ENCODE measurements around the gene CRIP2.

CRIP2 gene

GRCh38 chr14:105500726-105501101 is 26.1 kb downstream of the CRIP2 start:
- no peak overlapping the region for H3K4me2 ChIP-seq (ENCODE audit: low read length)
- H2BK15ac ChIP-seq (replicated peaks; ENCODE audit: low read depth) = no peak overlapping the region
- no peak overlapping the region for H3K18ac ChIP-seq (ENCODE audit: low read length)
- H4K8ac ChIP-seq (ENCODE audit: low read depth, low read length) = no peak overlapping the region
- no peak overlapping the region for H3K4ac ChIP-seq (ENCODE audit: low read depth, low read length)
- no peak overlapping the region for H2BK5ac ChIP-seq (ENCODE audit: low read length)
- no peak overlapping the region for H4K5ac ChIP-seq (ENCODE audit: low read length)
- no peak for DNase-seq
- H3K23ac ChIP-seq (ENCODE audit: low read length) = no peak overlapping the region
- no peak overlapping the region for H3K27ac ChIP-seq (ENCODE audit: low read depth, low read length)
- H3K79me1 ChIP-seq (ENCODE audit: low read length) = no peaks in the 10 kb centered on the region
- H3K4me3 ChIP-seq (ENCODE audit: low read length) = no peak overlapping the region
- no peak overlapping the region for H3K56ac ChIP-seq (ENCODE audit: low read length)
- H3K27me3 ChIP-seq (ENCODE audit: insufficient read depth, low read length, poor library complexity) = no peaks in the 10 kb centered on the region
- no peaks in the 10 kb centered on the region for H3K4me1 ChIP-seq (ENCODE audit: control insufficient read depth, low read depth, low read length)
- H3K36me3 ChIP-seq (ENCODE audit: control insufficient read depth, insufficient read depth, low read length) = no peaks in the 10 kb centered on the region
- no CpG with 5 or more reads among the region's 10 CpGs for WGBS (ENCODE audit: extremely low coverage, insufficient coverage, low lambda C conversion rate)
- H2BK120ac ChIP-seq (ENCODE audit: low read depth, low read length) = no peak overlapping the region
- H2AK5ac ChIP-seq (ENCODE audit: low read length) = no peak overlapping the region
- no peaks in the 10 kb centered on the region for H3K79me2 ChIP-seq (ENCODE audit: control insufficient read depth, insufficient read depth, low read length)
- no peak overlapping the region for H3K9ac ChIP-seq (ENCODE audit: low read length)

- Histone ChIP-seq H3K23ac (ENCODE audit: low read length) (no peak overlapping the region), H3K4me1 (ENCODE audit: control insufficient read depth, low read depth, low read length) (no peaks in the 10 kb centered on the region), H2AK5ac (ENCODE audit: low read length) (no peak overlapping the region), H2BK120ac (ENCODE audit: low read depth, low read length) (no peak overlapping the region), H3K27ac (ENCODE audit: low read depth, low read length) (no peak overlapping the region), H3K56ac (ENCODE audit: low read length) (no peak overlapping the region), H3K18ac (ENCODE audit: low read length) (no peak overlapping the region), H2BK5ac (ENCODE audit: low read length) (no peak overlapping the region), H3K79me1 (ENCODE audit: low read length) (no peaks in the 10 kb centered on the region), H2BK15ac (replicated peaks; ENCODE audit: low read depth) (no peak overlapping the region), H3K9ac (ENCODE audit: low read length) (no peak overlapping the region), H3K4me3 (ENCODE audit: low read length) (no peak overlapping the region), H3K27me3 (ENCODE audit: insufficient read depth, low read length, poor library complexity) (no peaks in the 10 kb centered on the region), H3K4me2 (ENCODE audit: low read length) (no peak overlapping the region), H4K5ac (ENCODE audit: low read length) (no peak overlapping the region), H4K8ac (ENCODE audit: low read depth, low read length) (no peak overlapping the region), H3K4ac (ENCODE audit: low read depth, low read length) (no peak overlapping the region), H3K36me3 (ENCODE audit: control insufficient read depth, insufficient read depth, low read length) (no peaks in the 10 kb centered on the region), H3K79me2 (ENCODE audit: control insufficient read depth, insufficient read depth, low read length) (no peaks in the 10 kb centered on the region)
- no CpG with 5 or more reads among the region's 13 CpGs for WGBS (ENCODE audit: extremely low coverage, insufficient coverage, low lambda C conversion rate)
- DNase-seq = no peak
Measured at GRCh38 chr14:105501504-105502291, 27.1 kb downstream of the CRIP2 start.

DNA sequence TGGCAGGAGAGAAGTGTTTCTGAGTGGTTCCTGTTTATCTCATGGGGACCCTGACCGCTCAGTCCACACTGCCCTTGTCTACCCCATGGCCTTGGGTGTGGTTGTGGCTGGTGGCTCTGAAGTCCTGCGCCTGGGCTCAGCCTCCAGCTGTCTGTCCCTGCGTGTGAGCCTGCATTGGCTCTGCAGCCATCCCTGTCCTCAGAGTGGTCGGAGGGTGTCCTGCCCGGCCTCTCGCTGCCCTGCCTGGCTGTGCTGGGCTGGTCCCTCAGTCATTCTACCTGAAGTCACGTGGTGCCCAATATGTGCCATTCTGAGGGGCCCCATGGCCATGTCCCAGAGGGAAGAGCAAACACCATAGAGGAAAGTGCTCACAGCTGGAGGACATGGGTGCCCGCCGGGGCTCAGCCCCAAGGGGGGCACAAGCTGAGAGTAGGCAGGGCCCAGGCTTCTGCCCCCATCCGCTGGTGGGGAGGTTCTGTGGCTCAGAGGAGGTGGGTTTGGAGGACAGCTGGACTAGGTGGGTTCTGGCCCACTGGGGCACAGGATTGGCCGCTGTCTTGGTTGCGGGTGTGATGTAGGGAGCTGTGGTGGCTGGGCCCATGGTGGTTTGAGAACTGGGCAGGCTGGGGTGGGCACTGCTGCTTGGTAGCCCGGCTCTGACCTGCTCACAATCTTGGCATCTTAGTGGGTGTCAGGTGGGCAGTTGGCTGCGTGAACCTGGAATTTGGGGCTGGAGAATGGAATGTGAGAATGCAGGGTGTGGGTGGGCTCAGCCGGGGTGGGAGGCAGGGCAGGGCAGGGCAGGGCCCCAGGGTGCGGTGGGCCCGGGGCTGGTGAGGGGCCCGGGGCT is 28.1 kb downstream of the CRIP2 start:
- no peak overlapping the region for H2BK15ac ChIP-seq (replicated peaks; ENCODE audit: low read depth)
- H4K5ac ChIP-seq (ENCODE audit: low read length) = no peak overlapping the region
- H3K23ac ChIP-seq (ENCODE audit: low read length) = no peak overlapping the region
- H3K4me3 ChIP-seq (ENCODE audit: low read length) = no peak overlapping the region
- no CpG with 5 or more reads among the region's 18 CpGs for WGBS (ENCODE audit: extremely low coverage, insufficient coverage, low lambda C conversion rate)
- no peaks in the 10 kb centered on the region for H3K79me2 ChIP-seq (ENCODE audit: control insufficient read depth, insufficient read depth, low read length)
- no peak overlapping the region for H3K18ac ChIP-seq (ENCODE audit: low read length)
- no peak overlapping the region for H4K8ac ChIP-seq (ENCODE audit: low read depth, low read length)
- H3K4me1 ChIP-seq (ENCODE audit: control insufficient read depth, low read depth, low read length) = no peaks in the 10 kb centered on the region
- H2BK120ac ChIP-seq (ENCODE audit: low read depth, low read length) = no peak overlapping the region
- H2AK5ac ChIP-seq (ENCODE audit: low read length) = no peak overlapping the region
- no peak overlapping the region for H3K27ac ChIP-seq (ENCODE audit: low read depth, low read length)
- H3K56ac ChIP-seq (ENCODE audit: low read length) = no peak overlapping the region
- H3K4ac ChIP-seq (ENCODE audit: low read depth, low read length) = no peak overlapping the region
- no peaks in the 10 kb centered on the region for H3K36me3 ChIP-seq (ENCODE audit: control insufficient read depth, insufficient read depth, low read length)
- DNase-seq = no peak
- H3K79me1 ChIP-seq (ENCODE audit: low read length) = no peaks in the 10 kb centered on the region
- no peaks in the 10 kb centered on the region for H3K27me3 ChIP-seq (ENCODE audit: insufficient read depth, low read length, poor library complexity)
- H2BK5ac ChIP-seq (ENCODE audit: low read length) = no peak overlapping the region
- no peak overlapping the region for H3K4me2 ChIP-seq (ENCODE audit: low read length)
- H3K9ac ChIP-seq (ENCODE audit: low read length) = no peak overlapping the region

GRCh38 chr14:105503296-105503640 is 28.6 kb downstream of the CRIP2 start:
- H4K8ac ChIP-seq (ENCODE audit: low read depth, low read length) = no peak overlapping the region
- no peak overlapping the region for H2AK5ac ChIP-seq (ENCODE audit: low read length)
- no peaks in the 10 kb centered on the region for H3K27me3 ChIP-seq (ENCODE audit: insufficient read depth, low read length, poor library complexity)
- H2BK15ac ChIP-seq (replicated peaks; ENCODE audit: low read depth) = no peak overlapping the region
- no peak overlapping the region for H2BK5ac ChIP-seq (ENCODE audit: low read length)
- H4K5ac ChIP-seq (ENCODE audit: low read length) = no peak overlapping the region
- no CpG with 5 or more reads among the region's 7 CpGs for WGBS (ENCODE audit: extremely low coverage, insufficient coverage, low lambda C conversion rate)
- H3K56ac ChIP-seq (ENCODE audit: low read length) = no peak overlapping the region
- no peak overlapping the region for H3K4me2 ChIP-seq (ENCODE audit: low read length)
- H3K18ac ChIP-seq (ENCODE audit: low read length) = no peak overlapping the region
- no peak overlapping the region for H3K27ac ChIP-seq (ENCODE audit: low read depth, low read length)
- no peak overlapping the region for H3K9ac ChIP-seq (ENCODE audit: low read length)
- H3K79me1 ChIP-seq (ENCODE audit: low read length) = no peaks in the 10 kb centered on the region
- no peak overlapping the region for H2BK120ac ChIP-seq (ENCODE audit: low read depth, low read length)
- no peak overlapping the region for H3K4me3 ChIP-seq (ENCODE audit: low read length)
- H3K79me2 ChIP-seq (ENCODE audit: control insufficient read depth, insufficient read depth, low read length) = no peaks in the 10 kb centered on the region
- H3K36me3 ChIP-seq (ENCODE audit: control insufficient read depth, insufficient read depth, low read length) = no peaks in the 10 kb centered on the region
- no peak overlapping the region for H3K23ac ChIP-seq (ENCODE audit: low read length)
- no peak overlapping the region for H3K4ac ChIP-seq (ENCODE audit: low read depth, low read length)
- DNase-seq = no peak
- H3K4me1 ChIP-seq (ENCODE audit: control insufficient read depth, low read depth, low read length) = no peaks in the 10 kb centered on the region

DNA sequence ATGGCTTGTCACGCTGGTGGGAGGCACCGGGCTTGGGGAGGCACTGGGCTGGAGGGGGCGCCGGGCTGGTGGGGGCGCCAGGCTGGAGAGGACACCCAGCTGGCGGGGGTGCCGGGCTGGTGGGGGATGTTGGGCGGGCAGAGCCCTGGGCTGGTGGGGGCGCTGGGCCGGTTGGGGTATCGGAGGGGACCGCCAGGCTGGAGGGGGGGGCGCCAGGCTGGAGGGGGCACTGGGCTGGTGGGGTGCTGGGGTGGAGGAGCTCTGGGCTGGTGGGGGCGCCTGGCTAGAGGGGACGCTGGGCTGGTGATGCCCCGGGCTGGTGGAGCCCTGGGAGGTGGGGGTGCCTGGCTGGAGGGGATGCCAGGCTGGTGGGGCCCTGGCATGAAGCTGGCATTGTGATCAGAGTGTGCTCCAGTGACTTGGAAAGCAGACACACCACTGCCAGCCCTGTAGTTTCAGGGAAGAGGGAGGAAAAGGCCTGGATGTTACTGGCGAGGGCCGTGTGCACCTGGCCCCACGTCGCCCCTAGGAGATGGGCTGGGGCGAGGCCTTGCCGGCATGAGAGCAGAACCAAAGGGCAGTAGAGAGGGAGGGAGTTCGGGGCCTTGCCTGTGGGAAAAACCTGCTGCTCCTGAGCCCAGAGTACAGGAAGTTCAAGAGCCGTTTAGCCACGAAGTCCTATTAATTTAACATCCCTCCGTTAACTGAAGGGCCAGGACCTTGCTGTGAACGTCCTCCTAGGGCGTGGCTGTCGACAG is 29.5 kb downstream of the CRIP2 start:
- H2BK120ac ChIP-seq (ENCODE audit: low read depth, low read length) = no peak overlapping the region
- H3K79me1 ChIP-seq (ENCODE audit: low read length) = no peaks in the 10 kb centered on the region
- no peak overlapping the region for H3K4me3 ChIP-seq (ENCODE audit: low read length)
- no peaks in the 10 kb centered on the region for H3K79me2 ChIP-seq (ENCODE audit: control insufficient read depth, insufficient read depth, low read length)
- H2BK5ac ChIP-seq (ENCODE audit: low read length) = no peak overlapping the region
- no peak overlapping the region for H3K56ac ChIP-seq (ENCODE audit: low read length)
- no CpG with 5 or more reads among the region's 29 CpGs for WGBS (ENCODE audit: extremely low coverage, insufficient coverage, low lambda C conversion rate)
- no peak overlapping the region for H2BK15ac ChIP-seq (replicated peaks; ENCODE audit: low read depth)
- no peak overlapping the region for H4K5ac ChIP-seq (ENCODE audit: low read length)
- no peak overlapping the region for H3K4ac ChIP-seq (ENCODE audit: low read depth, low read length)
- H3K23ac ChIP-seq (ENCODE audit: low read length) = no peak overlapping the region
- no peak for DNase-seq
- no peak overlapping the region for H3K9ac ChIP-seq (ENCODE audit: low read length)
- no peak overlapping the region for H3K27ac ChIP-seq (ENCODE audit: low read depth, low read length)
- no peaks in the 10 kb centered on the region for H3K36me3 ChIP-seq (ENCODE audit: control insufficient read depth, insufficient read depth, low read length)
- H2AK5ac ChIP-seq (ENCODE audit: low read length) = no peak overlapping the region
- no peak overlapping the region for H4K8ac ChIP-seq (ENCODE audit: low read depth, low read length)
- H3K4me2 ChIP-seq (ENCODE audit: low read length) = no peak overlapping the region
- H3K27me3 ChIP-seq (ENCODE audit: insufficient read depth, low read length, poor library complexity) = no peaks in the 10 kb centered on the region
- no peaks in the 10 kb centered on the region for H3K4me1 ChIP-seq (ENCODE audit: control insufficient read depth, low read depth, low read length)
- no peak overlapping the region for H3K18ac ChIP-seq (ENCODE audit: low read length)

Data from mesendoderm (in vitro differentiated cells).